ENCODE results near the gene GALNT12.

The GALNT12 gene

DNA sequence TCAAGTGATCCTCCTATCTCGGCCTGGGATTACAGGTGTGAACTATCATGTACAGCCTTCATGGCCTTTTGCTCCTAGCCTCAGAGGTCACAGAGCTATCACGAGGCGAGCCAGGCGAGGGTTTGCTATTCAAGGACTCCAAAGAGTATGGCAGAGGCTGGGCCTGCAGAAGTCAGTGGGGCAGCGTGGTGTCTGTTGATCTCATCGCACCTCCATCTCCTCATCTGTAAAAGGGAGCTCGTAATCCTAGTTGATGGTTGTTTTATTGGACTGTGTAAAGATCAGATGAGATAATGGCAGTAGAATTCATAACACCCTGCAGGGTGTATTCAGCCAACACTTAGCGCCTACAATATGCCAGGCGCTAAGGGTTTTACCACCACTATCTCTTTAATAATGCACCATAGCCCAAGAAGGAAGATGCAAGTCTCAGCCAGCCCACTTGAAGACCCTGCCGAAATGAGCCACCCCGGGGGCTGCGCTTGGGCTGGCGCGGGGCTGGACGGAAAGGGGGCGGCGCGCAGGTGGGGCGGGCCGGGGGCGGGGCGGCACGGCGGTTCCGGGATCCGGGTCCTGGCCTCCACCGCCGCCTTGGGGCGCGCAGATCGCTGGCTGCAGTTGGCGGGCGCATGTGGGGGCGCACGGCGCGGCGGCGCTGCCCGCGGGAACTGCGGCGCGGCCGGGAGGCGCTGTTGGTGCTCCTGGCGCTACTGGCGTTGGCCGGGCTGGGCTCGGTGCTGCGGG is at the start of gene GALNT12:
Gene GALNT12, plus strand, starts transcription at position 601 of the 744 bp plus-strand sequence. Its CDS starts 29 bp downstream, at position 630.
- peak in 1 of 2 donors; percentile 25 for DNase-seq (ENCODE audit: low read depth in 1 of 2, low spot score in 1 of 2)

- no peak for DNase-seq (ENCODE audit: low read depth in 1 of 2, low spot score in 1 of 2)
Measured at GRCh38 chr9:98760231-98760630, 47.2 kb upstream of the GALNT12 start.

GRCh38 chr9:98763986-98764745 is 43.3 kb upstream of the GALNT12 start:
- no peak for DNase-seq (ENCODE audit: low read depth in 1 of 2, low spot score in 1 of 2)

DNA sequence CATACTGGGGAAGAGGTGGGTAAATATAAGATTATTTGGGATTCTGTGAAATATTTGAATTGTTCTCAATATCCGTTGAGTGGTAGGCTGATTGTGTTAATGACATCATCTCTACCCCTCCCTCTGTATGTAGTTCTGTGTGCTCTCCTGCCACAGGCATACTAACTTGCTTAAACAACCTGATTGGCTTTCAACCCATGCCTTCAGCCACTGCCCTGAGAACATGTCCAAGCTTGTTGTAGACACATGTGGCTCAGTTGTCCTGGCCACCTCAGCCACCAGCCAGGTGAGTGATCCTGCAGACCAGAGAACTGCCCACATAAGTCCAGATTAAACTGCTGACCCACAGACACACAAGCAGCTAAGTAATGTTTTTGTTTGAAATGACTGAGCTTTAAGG is 42.2 kb upstream of the GALNT12 start:
- DNase-seq (ENCODE audit: low read depth in 1 of 2, low spot score in 1 of 2): no peak

- no peak for DNase-seq (ENCODE audit: low read depth in 1 of 2, low spot score in 1 of 2)
Measured at GRCh38 chr9:98766586-98766985, 40.9 kb upstream of the GALNT12 start.

- no peak for DNase-seq (ENCODE audit: low read depth in 1 of 2, low spot score in 1 of 2)
Measured at GRCh38 chr9:98767196-98767595, 40.3 kb upstream of the GALNT12 start.

DNA sequence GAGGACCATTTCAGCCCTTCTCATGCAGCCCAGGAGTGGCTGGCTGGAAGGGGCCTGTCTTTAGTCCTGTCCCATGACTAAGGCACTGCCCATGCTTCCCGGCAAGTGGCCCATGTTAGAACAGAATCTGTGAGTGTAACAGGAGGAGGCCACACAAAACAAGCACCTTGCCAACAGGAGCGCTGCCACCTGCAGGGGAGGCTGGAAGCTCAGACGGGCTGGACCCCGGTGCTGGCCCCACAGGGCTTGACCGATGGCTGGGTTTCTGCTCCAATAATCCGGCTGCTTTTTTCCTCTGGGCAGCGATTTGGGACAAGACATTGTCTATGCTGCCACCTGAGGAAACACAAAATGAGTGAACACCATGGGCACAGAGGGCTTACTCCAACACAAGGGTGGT is 39.6 kb upstream of the GALNT12 start:
- no peak for DNase-seq (ENCODE audit: low read depth in 1 of 2, low spot score in 1 of 2)

DNA sequence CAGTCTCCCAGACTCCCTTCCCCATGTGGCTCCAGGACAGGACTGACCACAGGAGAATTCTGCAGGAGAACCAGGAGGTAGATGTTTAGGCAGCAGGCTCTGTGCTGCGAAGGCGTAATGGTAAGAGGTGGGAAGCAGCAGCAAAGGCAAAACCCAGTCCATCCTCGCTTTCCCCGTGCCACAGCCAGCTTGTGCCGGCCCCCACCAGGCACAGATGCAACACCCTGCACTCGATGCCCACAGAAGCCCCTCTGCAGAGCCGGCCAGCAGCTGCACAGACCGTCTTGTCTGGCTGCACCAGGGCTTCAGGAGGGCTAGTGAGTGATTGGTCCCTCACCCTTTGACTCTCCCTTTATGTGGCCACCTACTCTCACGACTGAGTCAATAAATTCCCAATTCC is 39.1 kb upstream of the GALNT12 start:
- no peak for DNase-seq (ENCODE audit: low read depth in 1 of 2, low spot score in 1 of 2)

GRCh38 chr9:98770717-98771116 is 36.8 kb upstream of the GALNT12 start:
- no peak for DNase-seq (ENCODE audit: low read depth in 1 of 2, low spot score in 1 of 2)

- no peak for DNase-seq (ENCODE audit: low read depth in 1 of 2, low spot score in 1 of 2)
Measured at GRCh38 chr9:98771209-98771874, 36.1 kb upstream of the GALNT12 start.

DNA sequence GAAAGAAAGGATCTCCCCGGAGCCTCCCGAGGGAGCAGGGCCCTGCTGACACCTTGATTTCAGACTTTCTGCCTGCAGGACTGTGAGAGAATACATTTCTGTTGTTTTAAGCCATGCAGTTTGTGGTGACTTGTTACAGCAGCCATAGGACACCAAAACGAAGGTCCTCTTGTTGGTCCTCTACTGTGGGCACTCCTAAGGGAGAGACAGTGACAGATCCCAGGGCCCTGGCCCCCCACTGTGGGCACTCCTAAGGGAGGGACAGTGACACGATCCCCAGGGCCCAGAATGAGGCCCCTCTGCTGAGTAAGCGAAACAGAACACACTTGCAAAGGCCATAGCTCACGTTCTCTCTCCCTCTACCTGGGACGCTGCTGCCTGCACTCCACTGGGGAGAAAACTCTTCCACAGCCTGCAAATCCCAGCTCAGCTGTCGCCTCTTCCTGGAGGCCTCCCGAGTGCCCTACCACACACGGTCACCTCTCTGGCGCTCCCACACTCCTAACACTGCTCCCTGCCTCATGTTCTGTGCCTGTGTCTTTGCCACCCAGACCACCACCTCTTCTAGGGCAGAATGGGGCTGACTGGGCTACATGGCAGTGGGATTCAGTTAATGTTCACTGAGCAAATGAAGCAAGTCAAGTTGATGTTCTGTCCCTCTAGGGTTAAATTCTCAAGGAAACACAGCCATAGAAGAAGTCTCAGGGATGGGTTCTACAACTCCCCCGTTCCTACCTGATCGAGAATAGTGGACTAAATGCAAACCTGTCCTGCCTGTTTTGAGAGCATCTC is 34.9 kb upstream of the GALNT12 start:
- no peak for DNase-seq (ENCODE audit: low read depth in 1 of 2, low spot score in 1 of 2)

DNA sequence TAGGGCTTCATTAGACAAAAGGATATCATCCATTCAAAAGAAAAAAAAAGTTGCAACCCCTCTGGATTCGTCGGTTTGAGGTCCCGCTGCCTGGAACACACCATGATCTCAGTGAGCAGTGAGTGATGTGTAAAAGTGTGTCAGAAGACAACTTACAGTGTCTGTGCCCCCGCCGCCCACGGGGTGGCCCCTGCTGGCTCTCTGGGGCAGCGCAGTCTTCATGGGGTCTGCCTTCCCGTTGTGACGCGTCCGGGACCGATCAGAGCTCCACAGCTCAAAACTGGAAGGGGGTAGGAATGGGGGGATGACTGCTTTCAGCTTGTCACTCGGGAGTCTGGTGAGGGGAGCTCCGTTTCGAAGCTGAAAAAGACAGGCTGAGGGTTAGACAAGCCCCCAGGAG is 33.7 kb upstream of the GALNT12 start:
- DNase-seq (ENCODE audit: low read depth in 1 of 2, low spot score in 1 of 2): no peak

GRCh38 chr9:98774746-98775145 is 32.7 kb upstream of the GALNT12 start:
- no peak for DNase-seq (ENCODE audit: low read depth in 1 of 2, low spot score in 1 of 2)

DNA sequence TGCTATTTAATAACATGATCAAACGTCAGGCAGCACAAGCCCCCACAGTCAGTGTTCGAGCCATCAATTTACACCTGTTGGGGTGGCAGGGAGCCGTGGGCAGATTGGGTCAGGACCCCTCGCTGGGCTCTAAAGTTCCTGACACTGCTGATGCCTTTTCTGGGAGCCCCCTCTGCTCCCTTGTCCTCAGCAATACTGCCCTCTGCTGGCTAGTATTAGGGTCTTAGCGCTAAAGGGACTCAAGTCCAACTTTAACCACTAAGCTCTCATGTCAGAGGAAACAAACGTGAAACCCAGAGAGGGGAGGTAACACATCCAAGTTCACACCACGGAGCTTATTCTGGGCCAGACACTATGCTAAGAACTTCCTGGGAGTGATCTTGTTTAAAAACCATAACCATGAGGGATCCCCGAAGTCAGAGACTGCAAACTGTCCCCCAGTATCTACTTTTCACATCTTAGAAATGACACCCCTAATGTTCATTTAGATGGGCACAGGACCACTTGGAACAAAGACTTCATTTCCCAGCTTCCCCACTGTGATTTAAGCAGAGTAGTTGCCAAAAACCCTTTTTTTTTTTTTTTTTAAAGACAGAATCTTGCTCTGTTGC is 31.5 kb upstream of the GALNT12 start:
- DNase-seq (ENCODE audit: low read depth in 1 of 2, low spot score in 1 of 2): peak in 1 of 2 donors; percentile 30

GRCh38 chr9:98777618-98778017 is 29.9 kb upstream of the GALNT12 start:
- no peak for DNase-seq (ENCODE audit: low read depth in 1 of 2, low spot score in 1 of 2)

DNA sequence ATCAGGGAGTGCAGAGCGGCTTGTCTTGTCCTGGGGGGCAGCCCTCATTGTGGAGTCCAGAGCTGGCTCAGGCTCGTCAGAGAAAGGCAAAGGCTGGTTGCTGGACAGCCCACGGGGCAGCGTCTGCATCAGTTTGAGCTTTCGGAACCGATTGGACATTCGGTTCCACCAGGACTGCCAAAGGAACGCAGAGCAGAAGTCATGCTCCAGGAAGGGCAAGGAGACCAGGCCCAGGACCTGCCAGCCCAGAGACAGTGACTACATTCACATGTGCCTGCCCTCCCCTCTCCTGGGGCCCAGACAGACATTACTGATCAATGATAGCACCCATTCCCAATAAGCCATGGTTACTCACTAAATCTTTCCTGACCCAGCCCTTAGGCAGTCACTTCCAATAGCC is 29.2 kb upstream of the GALNT12 start:
- no peak for DNase-seq (ENCODE audit: low read depth in 1 of 2, low spot score in 1 of 2)

- DNase-seq (ENCODE audit: low read depth in 1 of 2, low spot score in 1 of 2): no peak
Measured at GRCh38 chr9:98778711-98779530, 28.5 kb upstream of the GALNT12 start.

DNA sequence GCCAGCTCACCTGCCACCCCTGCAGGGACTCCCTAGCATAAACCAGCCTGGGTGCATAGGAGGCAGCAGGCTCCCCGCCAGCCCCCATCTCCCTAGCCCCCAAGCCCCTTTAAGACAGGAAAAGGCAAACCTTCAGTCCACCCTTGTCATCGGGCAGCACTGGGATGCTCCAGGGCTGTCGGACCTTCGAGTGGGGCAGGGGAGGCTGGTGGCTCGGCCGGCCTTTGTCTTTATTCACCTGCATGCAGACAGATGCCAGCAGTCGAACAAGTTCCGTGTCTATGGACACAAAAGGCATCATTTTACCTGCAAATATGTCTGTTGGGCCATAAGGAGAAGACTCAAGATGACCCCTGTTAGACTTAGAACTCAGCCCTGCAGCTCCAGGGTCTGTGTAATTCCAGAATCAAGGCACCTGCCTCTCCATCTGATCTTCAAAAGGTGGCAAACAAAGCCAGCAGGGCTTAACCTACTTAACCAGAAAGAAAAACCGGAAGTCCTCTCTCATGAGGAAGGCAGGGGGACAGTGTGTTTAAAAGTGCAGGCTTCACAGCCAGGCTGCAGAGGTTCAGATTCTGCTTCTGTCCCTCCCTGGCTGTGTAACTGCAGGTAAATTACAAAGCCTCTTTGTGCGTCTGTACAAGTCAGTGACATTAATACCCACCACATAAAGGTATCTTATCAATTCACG is 27.3 kb upstream of the GALNT12 start:
- DNase-seq (ENCODE audit: low read depth in 1 of 2, low spot score in 1 of 2): no peak
